H1 (cell line): ENCODE measurements around the gene MAGT1. TPM values are rescaled to one million over a fixed set of nuclear protein-coding genes. Genes with fewer than 3 reads are reported as not detected.

ENCODE experiments used
- CTCF ChIA-PET: fragments of 300-600 bp; sonication (Branson Sonifier 250); formaldehyde crosslinking; loops from one replicate; lab custom pipeline; 2021; ENCODE audit not compliant: partially characterized antibody; lab: Charles Lee
- POLR2A ChIA-PET: fragments of 300-600 bp; sonication (Branson Sonifier 250); formaldehyde crosslinking; loops from one replicate; lab custom pipeline; 2021; ENCODE audit warnings: inconsistent platforms; ENCODE audit not compliant: partially characterized antibody; lab: Charles Lee
- DNase-seq, 2 experiments: peaks; one replicate each; pipeline versions ENCODE4 v3.0.0 to v3.0.0-alpha.2; 2010 to 2022; ENCODE audit warnings: low spot score in 2 of 2, low read depth in 1 of 2, mixed read lengths in 1 of 2
- FAIRE-seq: peaks from 2 replicates; lab custom pipeline; 2011; peaks lifted over from hg19 to GRCh38; lab: Jason Lieb, UNC
- H2AFZ ChIP-seq: 2 replicates; pipeline ENCODE4 v1.8.1; 2012; ENCODE audit warnings: low read length, inconsistent platforms
- H2AK5ac ChIP-seq: 2 replicates; pipeline ENCODE4 v1.6.1; 2013; ENCODE audit warnings: low read depth, low read length
- H2BK120ac ChIP-seq: replicated peaks from 2 replicates; pipeline ENCODE3; 2013; ENCODE audit warnings: low read depth, low read length, inconsistent platforms
- H2BK12ac ChIP-seq: 2 replicates; pipeline ENCODE4 v1.6.1; 2013; ENCODE audit warnings: low read depth, low read length
- H2BK15ac ChIP-seq: 2 replicates; pipeline ENCODE4 v1.6.1; 2013; ENCODE audit warnings: low read length
- H2BK20ac ChIP-seq: 2 replicates; pipeline ENCODE4 v1.6.1; 2013; ENCODE audit warnings: low read length
- H2BK5ac ChIP-seq: 2 replicates; pipeline ENCODE4 v1.6.1; 2013; ENCODE audit warnings: low read depth, low read length
- H3K14ac ChIP-seq: 2 replicates; pipeline ENCODE4 v1.6.1; 2013; ENCODE audit warnings: inconsistent platforms; ENCODE audit not compliant: insufficient read length
- H3K18ac ChIP-seq: 2 replicates; pipeline ENCODE4 v1.6.1; 2013; ENCODE audit warnings: low read length; ENCODE audit errors: extremely low read depth
- H3K23ac ChIP-seq: 2 replicates; pipeline ENCODE4 v1.6.1; 2013; ENCODE audit warnings: inconsistent platforms; ENCODE audit not compliant: insufficient read length
- H3K23me2 ChIP-seq: 2 replicates; pipeline ENCODE4 v1.6.1; 2013; ENCODE audit warnings: low read depth, low read length
- H3K27ac ChIP-seq: 2 replicates; pipeline ENCODE4 v1.6.1; 2011; ENCODE audit warnings: low read depth, low read length, inconsistent platforms
- H3K27me3 ChIP-seq, 4 experiments: replicated peaks in 1 of 4; 1 replicate in 1 of 4; 2 replicates in 3 of 4; pipeline versions ENCODE4 v1.6.1 to v1.8.1; 2011 to 2013; ENCODE audit warnings: low read length in 3 of 4, mild to moderate bottlenecking in 3 of 4, inconsistent platforms in 2 of 4, mixed read lengths in 2 of 4, moderate library complexity in 1 of 4; ENCODE audit not compliant: control insufficient read depth in 3 of 4, insufficient read depth in 3 of 4; ENCODE audit errors: extremely low read depth in 1 of 4
- H3K36me3 ChIP-seq, 4 experiments: 2 replicates each; pipeline versions ENCODE4 v1.6.1 to v1.8.1; 2011 to 2013; ENCODE audit warnings: mild to moderate bottlenecking in 4 of 4, low read length in 3 of 4, moderate library complexity in 2 of 4, control low read depth in 1 of 4, inconsistent platforms in 1 of 4; ENCODE audit not compliant: insufficient read depth in 4 of 4, control insufficient read depth in 2 of 4
- H3K4ac ChIP-seq: replicated peaks from 2 replicates; pipeline ENCODE3; 2013; ENCODE audit warnings: low read length, low read depth, mixed read lengths, inconsistent platforms; ENCODE audit not compliant: insufficient read length
- H3K4me1 ChIP-seq, 4 experiments: replicated peaks in 1 of 4; 1 replicate in 1 of 4; 2 replicates in 3 of 4; pipeline versions ENCODE4 v1.6.1 to v1.8.1; 2011 to 2013; ENCODE audit warnings: low read length in 3 of 4, inconsistent platforms in 2 of 4, mixed read lengths in 1 of 4; ENCODE audit not compliant: insufficient read depth in 4 of 4, control insufficient read depth in 3 of 4
- H3K4me2 ChIP-seq, 2 experiments: 2 replicates each; pipeline versions ENCODE4 v1.6.1 to v1.8.1; 2011 to 2013; ENCODE audit warnings: low read depth in 2 of 2, low read length in 2 of 2, control low read depth in 1 of 2, inconsistent platforms in 1 of 2, mild to moderate bottlenecking in 1 of 2; ENCODE audit not compliant: insufficient read depth in 1 of 2
- H3K4me3 ChIP-seq, 4 experiments: fragments of 200-600, 300-600 bp in 1 of 4; sonication (generic), shearing (Covaris generic), sonication (Bioruptor Twin) in 1 of 4; 2 replicates each; pipeline versions ENCODE4 v1.5.1 to v1.8.1; 2011 to 2016; ENCODE audit warnings: low read length in 4 of 4, low read depth in 3 of 4, control low read depth in 2 of 4, inconsistent platforms in 2 of 4, mild to moderate bottlenecking in 2 of 4, mixed read lengths in 1 of 4, moderate library complexity in 1 of 4; ENCODE audit not compliant: insufficient read depth in 2 of 4; ENCODE audit errors: extremely low read depth in 1 of 4
- H3K56ac ChIP-seq: replicated peaks from 2 replicates; pipeline ENCODE3; 2013; ENCODE audit warnings: low read depth, mild to moderate bottlenecking, mixed read lengths, low read length, inconsistent platforms; ENCODE audit not compliant: insufficient read length
- H3K79me1 ChIP-seq: 2 replicates; pipeline ENCODE4 v1.6.1; 2013; ENCODE audit warnings: low read depth, low read length, control low read depth
- H3K79me2 ChIP-seq, 2 experiments: 2 replicates each; pipeline versions ENCODE4 v1.6.1 to v1.8.1; 2012 to 2013; ENCODE audit warnings: low read length in 2 of 2, mild to moderate bottlenecking in 2 of 2, inconsistent platforms in 1 of 2; ENCODE audit not compliant: insufficient read depth in 2 of 2, control insufficient read depth in 1 of 2
- H3K9ac ChIP-seq, 4 experiments: replicated peaks in 1 of 4; 1 replicate in 1 of 4; 2 replicates in 3 of 4; pipeline versions ENCODE4 v1.6.1 to v1.8.1; 2011 to 2013; ENCODE audit warnings: low read depth in 3 of 4, low read length in 3 of 4, control low read depth in 2 of 4, mild to moderate bottlenecking in 2 of 4, moderate library complexity in 2 of 4, inconsistent platforms in 1 of 4; ENCODE audit errors: extremely low read depth in 1 of 4
- H3K9me3 ChIP-seq, 2 experiments: 2 replicates each; pipeline versions ENCODE4 v1.6.1 to v1.8.1; 2012 to 2013; ENCODE audit warnings: mild to moderate bottlenecking in 2 of 2, moderate library complexity in 2 of 2, control low read depth in 1 of 2, inconsistent platforms in 1 of 2, low read depth in 1 of 2, low read length in 1 of 2, mixed read lengths in 1 of 2; ENCODE audit not compliant: insufficient read depth in 2 of 2
- H4K20me1 ChIP-seq, 2 experiments: replicated peaks in 1 of 2; 2 replicates each; pipeline versions ENCODE3 to v1.8.1; 2011 to 2013; ENCODE audit warnings: inconsistent platforms in 2 of 2, low read length in 2 of 2, mild to moderate bottlenecking in 1 of 2; ENCODE audit not compliant: insufficient read depth in 2 of 2, control insufficient read depth in 1 of 2
- H4K5ac ChIP-seq: 2 replicates; pipeline ENCODE4 v1.6.1; 2013; ENCODE audit warnings: low read length, low read depth, mixed read lengths, inconsistent platforms; ENCODE audit not compliant: insufficient read length
- H4K8ac ChIP-seq: 2 replicates; pipeline ENCODE4 v1.8.0; 2013; ENCODE audit warnings: mild to moderate bottlenecking, moderate library complexity, low read length, inconsistent platforms; ENCODE audit not compliant: insufficient read depth; ENCODE audit errors: extremely low read depth
- H4K91ac ChIP-seq: replicated peaks from 2 replicates; pipeline ENCODE3; 2013; ENCODE audit warnings: low read length, mixed read lengths, inconsistent platforms; ENCODE audit not compliant: insufficient read length
- ATF3 ChIP-seq: IDR thresholded peaks from 2 replicates; pipeline ENCODE4 v1.6.1; 2011; ENCODE audit warnings: low read depth, mild to moderate bottlenecking, low read length; ENCODE audit not compliant: insufficient read depth
- CBX5 ChIP-seq: fragments of 300-800, 300-1000 bp; sonication (generic); IDR thresholded peaks from 2 replicates; pipeline ENCODE4 v1.7.1; 2016; ENCODE audit warnings: antibody characterized with exemption, low read length, low read depth
- EP300 ChIP-seq, 2 experiments: IDR thresholded peaks; 1 replicate in 1 of 2; 2 replicates in 1 of 2; pipeline ENCODE4 v1.6.1; 2011 to 2012; ENCODE audit warnings: low read depth in 2 of 2, low read length in 2 of 2, mild to moderate bottlenecking in 2 of 2, borderline replicate concordance in 1 of 2, inconsistent platforms in 1 of 2, moderate library complexity in 1 of 2
- FOSL1 ChIP-seq: IDR thresholded peaks from 2 replicates; pipeline ENCODE4 v1.6.1; 2011; ENCODE audit warnings: mild to moderate bottlenecking, low read depth, low read length, moderate library complexity; ENCODE audit not compliant: insufficient read depth
- RFX5 ChIP-seq: IDR thresholded peaks from 2 replicates; pipeline ENCODE4 v1.6.1; 2011; ENCODE audit warnings: low read depth, low read length, improper control_type of control experiment, borderline replicate concordance
- WGBS, 2 experiments: shearing (Covaris generic) in 1 of 2; methylation state at CpG; one replicate each; pipeline versions ENCODE4 v1.1.6 to v1.1.7; 2013 to 2015; ENCODE audit warnings: low lambda C conversion rate in 2 of 2, mixed read lengths in 2 of 2, inconsistent platforms in 1 of 2, low coverage in 1 of 2, missing lambda C conversion rate in 1 of 2; ENCODE audit not compliant: insufficient replicate concordance in 2 of 2, insufficient coverage in 1 of 2, insufficient read length in 1 of 2; ENCODE audit errors: extremely low coverage in 1 of 2, missing lambda C conversion rate in 1 of 2; 5-methylcytosine and 5-hydroxymethylcytosine counted together
- polyA plus RNA-seq, 7 experiments: library from polyadenylated mRNA; depleted of rRNA in 3 of 7; stranded (reverse) in 5 of 7; unstranded in 2 of 7; fragments of >200 nt in 5 of 7; fragments of 200-250 nt in 2 of 7; gene quantifications; 1 replicate in 5 of 7; 2 replicates in 1 of 7; 4 replicates in 1 of 7; pipeline versions ENCODE4 v1.2.1 to v1.2.3, GENCODE V29; 2011 to 2013; ENCODE audit warnings: missing spikeins in 2 of 7, mixed read lengths in 2 of 7
- total RNA-seq: library from RNA; stranded (reverse); fragmentation: NEBNext Ultra II Directional; extraction: Animal tissue kit (Norgen Biotek cat#: 25700); gene quantifications from 2 replicates; pipeline ENCODE4 v1.2.1, GENCODE V29; 2021
- TF ChIP-seq, protein P1 (sequence below): IDR thresholded peaks from 2 replicates; pipeline ENCODE4 v1.6.1; 2012; ENCODE audit warnings: inconsistent platforms
- TF ChIP-seq, protein P2 (sequence below): IDR thresholded peaks from 2 replicates; pipeline ENCODE4 v1.6.1; 2012; ENCODE audit warnings: low read length, inconsistent platforms

The MAGT1 gene
- total and polyA plus RNA-seq, 2 of the 8 experiments (the other 6 are each of a cell fraction or from before 2014, with no cell fraction given), result 14.4 to 47.6 TPM

- POLR2A ChIA-PET, result no interaction called here
- WGBS, 2 experiments, result 97% methylated on average over 8 of the region's 8 CpGs; no CpG with 5 or more reads in 1 of the 2 experiments
- no peak overlapping the region for H2BK20ac ChIP-seq
These were observed 19.9 kb downstream of the MAGT1 start for GRCh38 chrX:77875372-77875771.

More at GRCh38 chrX:77875372-77875771, 19.9 kb downstream of the MAGT1 start:
- H2AFZ ChIP-seq, result no peak overlapping the region
- H4K20me1 ChIP-seq, result no peaks in the 10 kb centered on the region
- CTCF ChIA-PET, result no interaction called here
- no peak for TF ChIP-seq FOSL1
- TF ChIP-seq, protein P1, sequence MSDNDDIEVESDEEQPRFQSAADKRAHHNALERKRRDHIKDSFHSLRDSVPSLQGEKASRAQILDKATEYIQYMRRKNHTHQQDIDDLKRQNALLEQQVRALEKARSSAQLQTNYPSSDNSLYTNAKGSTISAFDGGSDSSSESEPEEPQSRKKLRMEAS, result no peak
- TF ChIP-seq RFX5, result no peak
- TF ChIP-seq EP300 (IDR thresholded peaks at IDR 0.05; ENCODE audit: borderline replicate concordance in 1 of 2, low read depth in 2 of 2, low read length in 2 of 2), result no peak
- TF ChIP-seq ATF3, result no peak
- TF ChIP-seq, protein P2, sequence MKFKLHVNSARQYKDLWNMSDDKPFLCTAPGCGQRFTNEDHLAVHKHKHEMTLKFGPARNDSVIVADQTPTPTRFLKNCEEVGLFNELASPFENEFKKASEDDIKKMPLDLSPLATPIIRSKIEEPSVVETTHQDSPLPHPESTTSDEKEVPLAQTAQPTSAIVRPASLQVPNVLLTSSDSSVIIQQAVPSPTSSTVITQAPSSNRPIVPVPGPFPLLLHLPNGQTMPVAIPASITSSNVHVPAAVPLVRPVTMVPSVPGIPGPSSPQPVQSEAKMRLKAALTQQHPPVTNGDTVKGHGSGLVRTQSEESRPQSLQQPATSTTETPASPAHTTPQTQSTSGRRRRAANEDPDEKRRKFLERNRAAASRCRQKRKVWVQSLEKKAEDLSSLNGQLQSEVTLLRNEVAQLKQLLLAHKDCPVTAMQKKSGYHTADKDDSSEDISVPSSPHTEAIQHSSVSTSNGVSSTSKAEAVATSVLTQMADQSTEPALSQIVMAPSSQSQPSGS, result no peak
- no peak for TF ChIP-seq CBX5
- H3K79me1 ChIP-seq, result no peaks in the 10 kb centered on the region
- no peak overlapping the region for H3K9ac ChIP-seq
- no peak overlapping the region for H2BK120ac ChIP-seq
- no peak overlapping the region for H3K4me2 ChIP-seq
- no peak overlapping the region for H3K27ac ChIP-seq
- H3K4ac ChIP-seq, result no peak overlapping the region
- FAIRE-seq (no peak), DNase-seq (no peak)
- no peak overlapping the region for H4K5ac ChIP-seq
- no peaks in the 10 kb centered on the region for H3K79me2 ChIP-seq
- no peaks in the 10 kb centered on the region for H3K23me2 ChIP-seq
- H2BK15ac ChIP-seq, result no peak overlapping the region
- no peak overlapping the region for H4K91ac ChIP-seq
- no peak overlapping the region for H3K4me3 ChIP-seq
- H3K9me3 ChIP-seq, result no peaks in the 10 kb centered on the region
- no peaks in the 10 kb centered on the region for H3K27me3 ChIP-seq
- no peak overlapping the region for H3K18ac ChIP-seq
- H4K8ac ChIP-seq, result no peak overlapping the region
- no peak overlapping the region for H2BK5ac ChIP-seq
- H3K36me3 ChIP-seq, result peaks cover 0 to 13% (median 1%) of the 10 kb centered on the region in 4 experiments; a peak in 2 of 8 replicates
- H3K14ac ChIP-seq, result no peak overlapping the region
- no peak overlapping the region for H2AK5ac ChIP-seq
- no peaks in the 10 kb centered on the region for H3K4me1 ChIP-seq
- no peak overlapping the region for H3K56ac ChIP-seq
- H3K23ac ChIP-seq, result no peak overlapping the region
- no peak overlapping the region for H2BK12ac ChIP-seq
